IPS-NIHi7 (cell line): ENCODE data around the gene GPR158.

Experiments used
- DNase-seq: peaks from one replicate; pipeline ENCODE4 v3.0.0; 2012; ENCODE audit warnings: mixed read lengths; ENCODE audit errors: extremely low spot score

The GPR158 gene

GRCh38 chr10:25575343-25575742 is 400.5 kb downstream of the GPR158 start:
- DNase-seq: no peak

GRCh38 chr10:25578061-25578460 is 403.3 kb downstream of the GPR158 start:
- no peak for DNase-seq

- no peak for DNase-seq
Observed at GRCh38 chr10:25582961-25583360, 408.2 kb downstream of the GPR158 start.

DNA sequence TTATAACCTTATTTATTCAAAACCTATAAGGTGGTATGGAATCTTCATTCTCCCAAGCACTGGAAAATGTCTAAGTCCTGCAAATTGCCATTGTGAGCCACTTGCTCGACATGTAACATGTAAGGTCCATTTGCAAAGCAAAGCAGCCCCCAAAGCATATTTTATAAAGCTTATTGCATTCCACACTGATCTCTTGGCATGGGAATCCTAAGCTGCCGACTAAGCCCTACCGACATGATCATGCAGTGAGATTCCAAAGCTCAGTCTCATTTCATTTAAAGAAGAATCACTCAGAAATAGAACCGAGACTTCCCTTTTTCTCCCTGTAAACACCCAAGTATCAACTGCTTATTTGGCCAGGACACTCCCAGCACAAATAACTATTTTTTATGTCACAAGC is 425.9 kb downstream of the GPR158 start:
- no peak for DNase-seq

DNA sequence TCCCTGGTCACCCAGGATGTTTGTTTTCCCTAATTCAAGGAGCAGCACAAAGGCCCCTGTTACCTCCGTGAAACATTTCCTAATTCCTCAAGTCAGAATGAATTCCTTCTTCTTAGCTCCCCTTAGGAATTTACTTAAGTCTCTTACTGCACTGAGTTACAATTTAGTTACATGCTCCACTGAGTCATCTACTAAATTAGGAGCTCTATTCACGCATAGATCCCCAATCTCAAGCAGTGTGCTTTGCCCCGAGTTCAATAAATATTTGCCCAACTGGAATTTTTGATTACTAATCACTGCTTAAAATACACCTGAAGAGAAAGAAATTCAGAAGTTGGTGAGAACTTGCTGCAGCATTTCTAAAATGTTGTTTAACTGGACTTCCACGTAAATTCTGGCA is 429.8 kb downstream of the GPR158 start:
- no peak for DNase-seq

DNA sequence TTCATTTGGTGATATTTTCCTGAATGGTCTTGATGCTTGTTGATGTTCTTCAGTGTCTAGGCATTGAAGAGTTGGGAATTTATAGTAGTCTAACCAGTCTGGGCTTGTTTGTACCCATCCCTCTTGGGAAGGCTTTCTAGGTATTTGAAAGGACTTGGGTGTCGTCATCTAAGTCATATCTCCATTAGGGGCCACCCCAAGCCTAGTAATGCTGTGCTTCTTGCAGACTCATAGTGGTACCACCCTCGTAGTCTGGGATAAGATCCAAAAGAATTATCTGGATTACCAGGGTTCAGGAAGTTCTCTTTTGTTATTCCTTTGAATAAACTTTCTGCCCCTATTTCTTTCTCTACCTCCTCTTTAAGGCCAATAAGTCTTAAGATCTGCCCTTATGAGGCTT is 439.9 kb downstream of the GPR158 start:
- DNase-seq: no peak

- no peak for DNase-seq
Observed at GRCh38 chr10:25615926-25616325, 441.1 kb downstream of the GPR158 start.

GRCh38 chr10:25616903-25617592 is 442.2 kb downstream of the GPR158 start:
- no peak for DNase-seq

DNA sequence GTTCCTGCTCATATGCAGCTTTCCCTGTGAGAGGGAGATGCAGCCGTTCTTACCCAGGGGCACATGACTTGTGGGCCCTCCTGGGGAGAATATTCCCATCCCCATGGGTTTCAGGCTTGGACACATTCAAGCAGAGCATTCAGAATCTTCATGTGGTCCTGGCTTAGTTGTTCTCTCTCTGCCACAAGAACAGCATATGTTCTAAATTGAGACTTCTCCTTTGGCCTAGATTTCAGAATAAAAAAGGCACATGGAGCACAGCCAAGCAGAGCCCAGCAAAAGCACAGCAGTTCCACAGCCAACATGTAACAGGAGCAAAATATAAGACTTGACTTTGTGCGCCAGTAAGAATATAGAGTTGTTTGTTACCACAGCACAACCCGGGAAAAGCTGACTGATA is 452.8 kb downstream of the GPR158 start:
- no peak for DNase-seq

GRCh38 chr10:25629333-25629732 is 454.5 kb downstream of the GPR158 start:
- DNase-seq: no peak

DNA sequence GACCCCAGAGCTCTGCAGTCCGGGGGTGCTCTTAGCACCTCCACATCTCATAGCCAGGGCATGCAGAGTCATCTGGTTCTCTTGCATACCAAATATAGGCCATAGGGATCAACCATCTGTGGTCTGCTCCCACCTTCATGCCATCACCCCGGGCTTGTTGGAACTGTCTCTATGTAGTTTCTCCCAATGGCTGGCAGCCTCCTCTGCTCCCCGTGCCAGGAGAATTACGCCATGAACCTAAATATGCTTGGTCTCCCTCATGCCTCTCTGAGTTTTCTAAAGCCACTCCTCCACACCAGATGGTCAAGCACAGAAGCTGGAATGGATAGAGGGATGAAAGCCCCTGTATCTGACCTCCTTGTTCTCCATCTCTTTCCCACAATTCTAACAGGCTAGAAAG is 456.7 kb downstream of the GPR158 start:
- no peak for DNase-seq

DNA sequence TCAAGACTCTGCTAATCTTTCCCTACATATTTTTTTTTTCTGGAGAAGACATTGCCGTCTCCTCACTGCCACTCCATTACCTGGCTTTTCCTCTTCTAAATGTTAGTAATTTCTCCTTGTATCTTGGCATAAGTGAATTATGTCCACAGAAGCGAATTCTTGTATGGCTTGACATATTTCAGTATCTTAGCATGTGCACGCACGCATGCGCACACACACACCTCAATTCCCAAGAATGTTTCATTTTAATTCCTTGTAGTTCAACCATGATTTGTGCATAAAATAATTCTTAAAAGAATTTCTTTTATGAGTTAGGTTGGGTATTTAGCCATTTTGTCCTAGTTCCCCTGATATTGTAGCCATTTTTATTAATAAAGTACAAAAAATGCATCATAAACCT is 458.0 kb downstream of the GPR158 start:
- DNase-seq: no peak

DNA sequence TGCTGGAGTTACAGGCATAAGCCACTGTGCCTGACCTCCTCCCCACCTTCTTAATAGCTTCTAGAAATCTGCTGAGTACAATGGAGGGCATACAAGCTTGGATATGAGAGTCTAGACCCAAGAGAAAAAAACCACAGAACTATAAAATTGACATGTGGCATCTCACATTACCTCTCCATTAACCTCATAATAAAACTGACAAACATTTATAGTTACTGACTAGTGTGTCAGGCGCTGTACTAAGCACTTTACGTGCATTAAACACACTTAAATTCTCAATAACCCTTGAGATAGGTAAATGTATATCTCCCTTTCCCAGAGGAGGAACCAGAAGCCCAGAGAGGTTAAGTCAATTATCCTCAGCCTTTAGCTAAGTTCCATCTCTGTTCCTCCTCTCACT is 458.7 kb downstream of the GPR158 start:
- no peak for DNase-seq

- DNase-seq: peak; percentile 31
Observed at GRCh38 chr10:25639646-25640045, 464.8 kb downstream of the GPR158 start.

DNA sequence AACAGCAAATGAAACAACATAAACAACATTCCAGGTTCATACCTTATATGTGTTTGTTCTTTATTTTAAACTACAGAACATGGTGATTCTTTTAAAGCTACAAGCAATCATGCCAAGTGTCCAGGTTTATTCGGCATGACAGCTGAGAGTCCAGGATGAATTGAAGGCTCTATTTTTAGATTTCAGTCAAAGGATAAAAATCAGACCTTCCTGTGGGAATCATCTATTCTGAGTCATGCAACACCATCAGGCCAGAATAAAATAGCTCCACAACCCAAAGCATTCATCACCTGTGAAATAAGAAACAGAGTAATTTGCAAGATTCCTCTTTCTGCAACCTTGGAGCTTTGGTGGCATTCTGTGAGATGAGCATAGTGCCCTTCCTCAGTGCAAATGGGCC is 466.8 kb downstream of the GPR158 start:
- no peak for DNase-seq

GRCh38 chr10:25642721-25643120 is 467.9 kb downstream of the GPR158 start:
- no peak for DNase-seq

DNA sequence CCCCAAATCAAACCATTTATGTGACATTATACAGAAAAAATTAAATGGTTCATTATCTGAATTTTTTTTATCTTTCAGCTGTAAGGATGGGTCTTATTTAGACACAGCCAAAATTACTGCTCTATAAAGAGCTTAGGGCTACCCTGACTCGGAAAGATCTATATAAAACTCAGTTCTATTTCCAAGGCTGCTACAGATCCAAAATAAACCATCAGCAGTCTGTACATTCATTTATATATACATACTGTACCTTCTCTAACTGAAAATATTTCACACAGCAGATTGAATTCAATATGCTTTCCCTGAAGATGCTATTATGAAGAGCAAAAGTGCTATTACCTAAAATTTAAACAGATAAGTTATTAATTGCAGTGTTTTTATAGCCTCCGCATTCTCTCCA is 471.6 kb downstream of the GPR158 start:
- no peak for DNase-seq

DNA sequence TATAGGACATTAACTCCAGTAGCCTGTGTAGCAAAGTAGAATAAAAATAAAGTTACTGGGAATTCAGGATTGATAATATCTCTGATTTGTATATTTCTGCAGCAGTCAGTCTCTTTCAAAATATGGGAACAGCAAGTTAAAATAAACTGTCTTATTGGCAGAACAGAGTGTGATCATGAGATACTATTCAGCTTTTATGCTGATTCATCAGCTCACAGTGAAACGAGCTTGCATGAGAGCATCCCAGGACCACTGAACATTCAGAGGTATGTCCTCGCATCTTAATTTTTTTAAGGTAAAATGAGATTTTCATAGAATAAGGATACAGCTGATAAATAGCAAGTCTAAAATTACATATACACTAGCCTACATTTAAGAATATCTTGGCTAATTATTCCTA is 476.7 kb downstream of the GPR158 start:
- no peak for DNase-seq
